ENCODE results near the gene TAMALIN.

The TAMALIN gene

GRCh38 chr12:51961834-51962233 lies 44.9 kb upstream of the TAMALIN start:
- H3K4me3 ChIP-seq (replicated peaks; ENCODE audit: insufficient read depth, low read length) = no peak overlapping the region
- DNase-seq (ENCODE audit: low read depth in 1 of 2, low spot score in 1 of 2) = no peak
- TF ChIP-seq SPI1 (IDR thresholded peaks at IDR 0.05; ENCODE audit: borderline replicate concordance, low read depth) = no peak
- no peak for TF ChIP-seq POLR2AphosphoS5 (IDR thresholded peaks at IDR 0.05; ENCODE audit: low read depth)
- TF ChIP-seq REST (IDR thresholded peaks at IDR 0.05; ENCODE audit: insufficient replicate concordance, low read depth) = no peak
- H3K27ac ChIP-seq (replicated peaks) = no peak overlapping the region
- no peaks in the 10 kb centered on the region for H3K27me3 ChIP-seq (ENCODE audit: insufficient read depth, poor library complexity, severe bottlenecking)

GRCh38 chr12:51962737-51963136 lies 44.0 kb upstream of the TAMALIN start:
- H3K4me3 ChIP-seq (replicated peaks; ENCODE audit: insufficient read depth, low read length) = no peak overlapping the region
- DNase-seq (ENCODE audit: low read depth in 1 of 2, low spot score in 1 of 2) = no peak
- 0 out of 2 replicates have a peak, but pooled peaks have one; percentile 5 for TF ChIP-seq SPI1 (IDR thresholded peaks at IDR 0.05; ENCODE audit: borderline replicate concordance, low read depth)
- TF ChIP-seq REST (IDR thresholded peaks at IDR 0.05; ENCODE audit: insufficient replicate concordance, low read depth) = no peak
- no peak overlapping the region for H3K27ac ChIP-seq (replicated peaks)
- no peaks in the 10 kb centered on the region for H3K27me3 ChIP-seq (ENCODE audit: insufficient read depth, poor library complexity, severe bottlenecking)

- no peak overlapping the region for H3K27ac ChIP-seq (replicated peaks)
- DNase-seq (ENCODE audit: low read depth in 1 of 2, low spot score in 1 of 2) = no peak
- H3K4me3 ChIP-seq (replicated peaks; ENCODE audit: insufficient read depth, low read length) = no peak overlapping the region
- no peaks in the 10 kb centered on the region for H3K27me3 ChIP-seq (ENCODE audit: insufficient read depth, poor library complexity, severe bottlenecking)
- TF ChIP-seq CTCF (IDR thresholded peaks at IDR 0.05; ENCODE audit: insufficient read depth, low read length) = no peak
- TF ChIP-seq SPI1 (IDR thresholded peaks at IDR 0.05; ENCODE audit: borderline replicate concordance, low read depth) = no peak
- no peak for TF ChIP-seq GABPA (IDR thresholded peaks at IDR 0.05; ENCODE audit: low read depth)
- no peak for TF ChIP-seq POLR2AphosphoS5 (IDR thresholded peaks at IDR 0.05; ENCODE audit: low read depth)
- no peak for TF ChIP-seq REST (IDR thresholded peaks at IDR 0.05; ENCODE audit: insufficient replicate concordance, low read depth)
Observed at GRCh38 chr12:51963477-51963876, 43.3 kb upstream of the TAMALIN start.

GRCh38 chr12:51969643-51970042 lies 37.1 kb upstream of the TAMALIN start:
- no peaks in the 10 kb centered on the region for H3K27me3 ChIP-seq (ENCODE audit: insufficient read depth, poor library complexity, severe bottlenecking)
- H3K27ac ChIP-seq (replicated peaks) = no peak overlapping the region
- TF ChIP-seq POLR2AphosphoS5 (IDR thresholded peaks at IDR 0.05; ENCODE audit: low read depth) (no peak), REST (IDR thresholded peaks at IDR 0.05; ENCODE audit: insufficient replicate concordance, low read depth) (no peak), GABPA (IDR thresholded peaks at IDR 0.05; ENCODE audit: low read depth) (no peak), CTCF (IDR thresholded peaks at IDR 0.05; ENCODE audit: insufficient read depth, low read length) (no peak), SPI1 (IDR thresholded peaks at IDR 0.05; ENCODE audit: borderline replicate concordance, low read depth) (no peak)
- DNase-seq (ENCODE audit: low read depth in 1 of 2, low spot score in 1 of 2) = no peak
- H3K4me3 ChIP-seq (replicated peaks; ENCODE audit: insufficient read depth, low read length) = no peak overlapping the region

Data from HL-60 (cell line).